Cardiac fibroblast (primary cell): ENCODE results near the gene ASB9.

Source experiments
- DNase-seq, 2 donors: peaks; one replicate each; pipeline versions ENCODE4 v3.0.0 to v3.0.0-alpha.2; 2010; ENCODE audit warnings: low read depth in 2 of 2
- H3K4me3 ChIP-seq, 2 donors: replicated peaks in 1 of 2; 1 replicate in 1 of 2; 2 replicates in 1 of 2; pipeline ENCODE4 v1.5.1; 2011; ENCODE audit warnings: low read depth in 2 of 2, low read length in 2 of 2, mild to moderate bottlenecking in 2 of 2, moderate library complexity in 1 of 2
- CTCF ChIP-seq: IDR thresholded peaks from one replicate; pipeline ENCODE4 v1.5.1; 2011; ENCODE audit warnings: low read depth, mild to moderate bottlenecking, low read length, inconsistent platforms

ASB9 gene

GRCh38 chrX:15242899-15243555 is 26.9 kb downstream of the ASB9 start:
- peak; percentile 53 to 60 for DNase-seq
- TF ChIP-seq CTCF, result peak; percentile 37
- no peak overlapping the region for H3K4me3 ChIP-seq

- DNase-seq, result no peak
- H3K4me3 ChIP-seq, result no peak overlapping the region
- TF ChIP-seq CTCF, result no peak
These were observed 28.6 kb downstream of the ASB9 start for GRCh38 chrX:15241301-15241700.

- H3K4me3 ChIP-seq, result no peak overlapping the region
- no peak for TF ChIP-seq CTCF
- no peak for DNase-seq
These were observed 29.5 kb downstream of the ASB9 start for GRCh38 chrX:15240414-15240813.

- no peak overlapping the region for H3K4me3 ChIP-seq
- TF ChIP-seq CTCF, result no peak
These were observed 33.7 kb downstream of the ASB9 start for GRCh38 chrX:15236146-15236545.

GRCh38 chrX:15235001-15235400 is 34.9 kb downstream of the ASB9 start:
- H3K4me3 ChIP-seq, result no peak overlapping the region
- TF ChIP-seq CTCF, result no peak
- DNase-seq, result no peak

More at GRCh38 chrX:15236146-15236545, 33.7 kb downstream of the ASB9 start:
- DNase-seq, result no peak

- TF ChIP-seq CTCF, result no peak
- peak in 1 of 2 donors; percentile 0 for DNase-seq
These were observed 36.4 kb downstream of the ASB9 start for GRCh38 chrX:15233416-15234015.

More at GRCh38 chrX:15233416-15234015, 36.4 kb downstream of the ASB9 start:
- no peak overlapping the region for H3K4me3 ChIP-seq
